K562 (cell line): ENCODE results near the gene PLEKHA6.

Experiments used
- HMGXB4 ChIP-seq: sonication (generic); formaldehyde crosslinking; IDR thresholded peaks from 2 replicates; pipeline ENCODE4 v1.8.1; 2023; ENCODE audit warnings: mild to moderate bottlenecking, missing genetic modification reagents
- JUND ChIP-seq, 2 experiments: IDR thresholded peaks; 2 replicates in 1 of 2; 3 replicates in 1 of 2; pipeline ENCODE4 v1.6.1; 2011; ENCODE audit warnings: borderline replicate concordance in 2 of 2, low read depth in 2 of 2, low read length in 2 of 2, improper control_type of control experiment in 1 of 2, missing biosample characterization in 1 of 2, missing genetic modification characterization in 1 of 2, missing genetic modification reagents in 1 of 2
- NRF1 ChIP-seq, 2 experiments: fragments of 450-650 bp; IDR thresholded peaks in 1 of 2; conservative IDR thresholded peaks in 1 of 2; 2 replicates each; pipeline ENCODE4 v1.6.1; 2014; ENCODE audit warnings: mild to moderate bottlenecking in 2 of 2
- POLR2AphosphoS5 ChIP-seq: IDR thresholded peaks from 2 replicates; pipeline ENCODE4 v1.6.1; 2011; ENCODE audit warnings: mild to moderate bottlenecking, low read depth, low read length, moderate library complexity; ENCODE audit not compliant: control insufficient read depth, insufficient read depth

- no peak for TF ChIP-seq JUND (IDR thresholded peaks at IDR 0.05; ENCODE audit: borderline replicate concordance, low read depth, low read length)
- TF ChIP-seq JUND (tag; IDR thresholded peaks at IDR 0.05; ENCODE audit: borderline replicate concordance, low read depth, low read length) = no peak
- TF ChIP-seq POLR2AphosphoS5 = no peak
- no peak for TF ChIP-seq NRF1 (conservative IDR thresholded peaks at IDR 0.05 in 1 of 2, IDR thresholded peaks at IDR 0.05 in 1 of 2)
- no peak for TF ChIP-seq HMGXB4 (CRISPR knock-in tag)
Measured at GRCh38 chr1:204367956-204368355, 8.2 kb upstream of the PLEKHA6 start.
